Activated effector memory CD4-positive, alpha-beta T cell treated with anti-CD3 and anti-CD28 coated beads, Interleukin-2, amount 50 U/mL, for 16 hours (primary cell): ENCODE results near the gene LRWD1.

ENCODE experiments used
- DNase-seq: peaks from one replicate; pipeline ENCODE4 v3.0.0-alpha.2; 2020

LRWD1 gene

GRCh38 chr7:102464577-102465280 is at the start of gene LRWD1, which contains the start of gene ALKBH4:
LRWD1 (plus strand) TSS chr7:102464984; CDS start chr7:102465081, 97 bp downstream.
ALKBH4 (minus strand) TSS chr7:102464863; CDS start chr7:102464836, 27 bp downstream.
- DNase-seq, result peak; percentile 98

GRCh38 chr7:102415685-102416225 is 49.0 kb upstream of the LRWD1 start:
- peak; percentile 81 for DNase-seq

- no peak for DNase-seq
These were observed 48.4 kb upstream of the LRWD1 start for GRCh38 chr7:102416406-102416805.

- DNase-seq, result no peak
These were observed 47.7 kb upstream of the LRWD1 start for GRCh38 chr7:102417105-102417504.

GRCh38 chr7:102418592-102418991 is 46.2 kb upstream of the LRWD1 start:
- DNase-seq, result no peak

GRCh38 chr7:102421706-102422240 is 43.0 kb upstream of the LRWD1 start:
- DNase-seq, result no peak

- DNase-seq, result no peak
These were observed 40.6 kb upstream of the LRWD1 start for GRCh38 chr7:102424129-102424551.

GRCh38 chr7:102424787-102425218 is 40.0 kb upstream of the LRWD1 start:
- no peak for DNase-seq

GRCh38 chr7:102425639-102426267 is 39.0 kb upstream of the LRWD1 start:
- DNase-seq, result peak; percentile 94

- DNase-seq, result peak; percentile 90
These were observed 38.3 kb upstream of the LRWD1 start for GRCh38 chr7:102426268-102427018.

- no peak for DNase-seq
These were observed 37.8 kb upstream of the LRWD1 start for GRCh38 chr7:102427019-102427405.

- no peak for DNase-seq
These were observed 35.5 kb upstream of the LRWD1 start for GRCh38 chr7:102429141-102429899.

- peak; percentile 85 for DNase-seq
These were observed 33.0 kb upstream of the LRWD1 start for GRCh38 chr7:102431617-102432298.

- DNase-seq, result no peak
These were observed 32.2 kb upstream of the LRWD1 start for GRCh38 chr7:102432442-102433218.

GRCh38 chr7:102433219-102434038 is 31.4 kb upstream of the LRWD1 start, which contains the start of gene ORAI2:
ORAI2 (plus strand) TSS chr7:102433575; CDS start chr7:102438957, 5,382 bp downstream.
- DNase-seq, result peak; percentile 96

- peak; percentile 69 for DNase-seq
These were observed 30.7 kb upstream of the LRWD1 start for GRCh38 chr7:102434039-102434486.

- no peak for DNase-seq
These were observed 28.7 kb upstream of the LRWD1 start for GRCh38 chr7:102436118-102436517.

- DNase-seq, result no peak
These were observed 24.6 kb upstream of the LRWD1 start for GRCh38 chr7:102439963-102440795.
